Kidney (tissue), 14 donors: ENCODE results near the gene DYRK2. TPM values are rescaled to one million over a fixed set of nuclear protein-coding genes. Genes with fewer than 3 reads are reported as not detected.

Source experiments
- DNase-seq, 5 donors: peaks; one replicate each; pipeline ENCODE4 v3.0.0-alpha.2; 2013 to 2020
- FAIRE-seq: peaks from 2 replicates; lab custom pipeline; 2012; peaks lifted over from hg19 to GRCh38; lab: Jason Lieb, UNC
- H3K27ac ChIP-seq, 2 donors: one replicate each; pipeline ENCODE4 v1.7.0; 2013; ENCODE audit warnings: low read depth in 2 of 2, low read length in 2 of 2, inconsistent platforms in 1 of 2
- H3K27me3 ChIP-seq: one replicate; pipeline ENCODE4 v1.7.1; 2013; ENCODE audit warnings: low read length, inconsistent platforms; ENCODE audit not compliant: control insufficient read depth, insufficient read depth
- H3K36me3 ChIP-seq, 3 donors: one replicate each; pipeline versions ENCODE4 v1.7.0 to v1.7.1; 2013; ENCODE audit warnings: low read length in 3 of 3, control low read depth in 1 of 3, inconsistent platforms in 1 of 3; ENCODE audit not compliant: insufficient read depth in 3 of 3, control insufficient read depth in 2 of 3
- H3K4me1 ChIP-seq, 3 donors: one replicate each; pipeline versions ENCODE4 v1.7.0 to v1.7.1; 2013; ENCODE audit warnings: low read length in 3 of 3, inconsistent platforms in 1 of 3, low read depth in 1 of 3; ENCODE audit not compliant: control insufficient read depth in 2 of 3, insufficient read depth in 2 of 3
- H3K4me3 ChIP-seq, 3 donors: one replicate each; pipeline versions ENCODE4 v1.7.0 to v1.8.1; 2013; ENCODE audit warnings: low read length in 3 of 3, control low read depth in 1 of 3, inconsistent platforms in 1 of 3
- H3K9ac ChIP-seq, 3 donors: one replicate each; pipeline versions ENCODE4 v1.7.0 to v1.7.1; 2013; ENCODE audit warnings: low read length in 3 of 3, control low read depth in 1 of 3, inconsistent platforms in 1 of 3
- H3K9me3 ChIP-seq, 3 donors: one replicate each; pipeline versions ENCODE4 v1.7.0 to v1.7.1; 2013; ENCODE audit warnings: low read length in 3 of 3, control low read depth in 1 of 3, inconsistent platforms in 1 of 3; ENCODE audit not compliant: control insufficient read depth in 2 of 3, insufficient read depth in 1 of 3
- intact Hi-C: fragments of 100-400 bp; cut with DNase I; formaldehyde crosslinking; loops from one replicate; pipeline ENCODE4 v1.11.1; 2022
- polyA plus RNA-seq: library from polyadenylated mRNA; stranded (reverse); fragments of 350-450 nt; fragmentation: Illumina TruSeq; extraction: RNeasy Lipid Tissue Mini Kit (QIAGEN cat#74804); gene quantifications from one replicate; pipeline ENCODE4 v1.2.3, GENCODE V29; 2014; ENCODE audit warnings: low read depth, low replicate concordance; ENCODE audit not compliant: insufficient read depth
- total RNA-seq: library from RNA; stranded (reverse); fragmentation: NEBNext Ultra II Directional; extraction: Animal tissue kit (Norgen Biotek cat#: 25700); gene quantifications from one replicate; pipeline ENCODE4 v1.2.1, GENCODE V29; 2021
- TF ChIP-seq, protein P1 (sequence below): IDR thresholded peaks from 3 replicates; pipeline ENCODE4 v1.5.1; 2012; ENCODE audit warnings: mild to moderate bottlenecking, moderate library complexity, borderline replicate concordance; ENCODE audit not compliant: insufficient read depth; ENCODE audit errors: extremely low read depth
- donor health status: control.
- donor health status: control.
- donor health status: control.
- donor health status: control.
- donor health status: control.
- donor health status: DM: yes; HTN: yes; CAD: no.
- donor health status: Normal renal cell carcinoma (clear cell type).

The DYRK2 gene
- total and polyA plus RNA-seq, 2 donors from 2014 or later: 2.8 to 35.4 TPM

DNA sequence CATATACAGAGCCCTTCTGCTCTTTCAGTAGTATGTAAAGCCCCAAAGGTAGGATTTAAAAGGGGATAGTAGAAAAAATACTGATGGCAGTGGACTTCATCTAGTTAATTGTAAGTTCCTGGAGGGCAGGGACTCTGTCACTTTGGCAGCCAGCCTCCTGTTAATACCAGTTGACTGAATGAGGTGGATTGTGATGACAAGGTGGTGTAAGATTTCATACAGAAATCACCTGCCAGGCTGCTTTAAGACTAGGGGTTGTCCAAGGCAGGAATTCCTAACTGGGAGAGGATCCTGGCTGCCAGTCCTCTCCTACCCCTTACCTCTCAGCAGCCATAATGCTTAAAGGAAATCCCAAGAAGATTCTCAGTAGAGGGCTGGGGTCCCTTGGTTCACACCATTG is 7.3 kb downstream of the DYRK2 start:
- no peak overlapping the region for H3K27ac ChIP-seq
- DNase-seq: no peak
- H3K36me3 ChIP-seq: peaks cover 3 to 21% (median 10%) of the 10 kb centered on the region in 3 donors
- no peak overlapping the region for H3K9ac ChIP-seq
- intact Hi-C loops: no loop called here
- peaks cover 0 to 6% (median 4%) of the 10 kb centered on the region in 3 donors for H3K4me1 ChIP-seq
- H3K27me3 ChIP-seq: no peaks in the 10 kb centered on the region
- no peaks in the 10 kb centered on the region for H3K9me3 ChIP-seq
- no peak for FAIRE-seq
- TF ChIP-seq, protein P1, sequence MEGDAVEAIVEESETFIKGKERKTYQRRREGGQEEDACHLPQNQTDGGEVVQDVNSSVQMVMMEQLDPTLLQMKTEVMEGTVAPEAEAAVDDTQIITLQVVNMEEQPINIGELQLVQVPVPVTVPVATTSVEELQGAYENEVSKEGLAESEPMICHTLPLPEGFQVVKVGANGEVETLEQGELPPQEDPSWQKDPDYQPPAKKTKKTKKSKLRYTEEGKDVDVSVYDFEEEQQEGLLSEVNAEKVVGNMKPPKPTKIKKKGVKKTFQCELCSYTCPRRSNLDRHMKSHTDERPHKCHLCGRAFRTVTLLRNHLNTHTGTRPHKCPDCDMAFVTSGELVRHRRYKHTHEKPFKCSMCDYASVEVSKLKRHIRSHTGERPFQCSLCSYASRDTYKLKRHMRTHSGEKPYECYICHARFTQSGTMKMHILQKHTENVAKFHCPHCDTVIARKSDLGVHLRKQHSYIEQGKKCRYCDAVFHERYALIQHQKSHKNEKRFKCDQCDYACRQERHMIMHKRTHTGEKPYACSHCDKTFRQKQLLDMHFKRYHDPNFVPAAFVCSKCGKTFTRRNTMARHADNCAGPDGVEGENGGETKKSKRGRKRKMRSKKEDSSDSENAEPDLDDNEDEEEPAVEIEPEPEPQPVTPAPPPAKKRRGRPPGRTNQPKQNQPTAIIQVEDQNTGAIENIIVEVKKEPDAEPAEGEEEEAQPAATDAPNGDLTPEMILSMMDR: no peak
- no peak overlapping the region for H3K4me3 ChIP-seq

- Histone ChIP-seq H3K9me3 (no peaks in the 10 kb centered on the region), H3K4me3 (no peak overlapping the region), H3K9ac (no peak overlapping the region), H3K36me3 (peaks cover 3 to 21% (median 10%) of the 10 kb centered on the region in 3 donors), H3K4me1 (peaks cover 0 to 4% (median 4%) of the 10 kb centered on the region in 3 donors), H3K27ac (no peak overlapping the region), H3K27me3 (no peaks in the 10 kb centered on the region)
- no peak for DNase-seq
- FAIRE-seq: no peak
- TF ChIP-seq, protein P1: no peak
- intact Hi-C loops: no loop called here
Observed at GRCh38 chr12:67656251-67656650, 7.7 kb downstream of the DYRK2 start.

DNA sequence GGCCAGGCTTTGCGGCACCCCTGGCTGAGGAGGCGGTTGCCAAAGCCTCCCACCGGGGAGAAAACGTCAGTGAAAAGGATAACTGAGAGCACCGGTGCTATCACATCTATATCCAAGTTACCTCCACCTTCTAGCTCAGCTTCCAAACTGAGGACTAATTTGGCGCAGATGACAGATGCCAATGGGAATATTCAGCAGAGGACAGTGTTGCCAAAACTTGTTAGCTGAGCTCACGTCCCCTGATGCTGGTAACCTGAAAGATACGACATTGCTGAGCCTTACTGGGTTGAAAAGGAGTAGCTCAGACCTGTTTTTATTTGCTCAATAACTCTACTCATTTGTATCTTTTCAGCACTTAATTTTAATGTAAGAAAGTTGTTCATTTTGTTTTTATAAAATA is 9.9 kb downstream of the DYRK2 start:
- no peak for FAIRE-seq

More for the DNA sequence above, 9.9 kb downstream of the DYRK2 start:
- peaks cover 3 to 21% (median 10%) of the 10 kb centered on the region in 3 donors for H3K36me3 ChIP-seq
- TF ChIP-seq, protein P1: no peak
- H3K27me3 ChIP-seq: no peaks in the 10 kb centered on the region
- DNase-seq: no peak
- peaks cover 0 to 2% (median 0%) of the 10 kb centered on the region in 3 donors for H3K4me1 ChIP-seq
- H3K9ac ChIP-seq: no peak overlapping the region
- intact Hi-C loops: no loop called here
- H3K27ac ChIP-seq: no peak overlapping the region
- H3K4me3 ChIP-seq: no peak overlapping the region
- H3K9me3 ChIP-seq: no peaks in the 10 kb centered on the region
